Stomach (tissue), 4 donors: Measurements from ENCODE around the gene CD99L2.

ENCODE experiments used
- POLR2A ChIP-seq, 4 donors: fragments of 450-650 bp; IDR thresholded peaks; one replicate each; pipeline ENCODE4 v1.6.1; 2016; ENCODE audit warnings: antibody characterized with exemption in 4 of 4, control low read depth in 2 of 4, mild to moderate bottlenecking in 1 of 4, moderate library complexity in 1 of 4
- TF ChIP-seq, protein P1 (sequence below), 7 experiments: fragments of 450-650 bp in 4 of 7; fragments of 200-600 bp in 3 of 7; sonication (generic) in 3 of 7; IDR thresholded peaks; one replicate each; pipeline ENCODE4 v1.5.1; 2016 to 2019; ENCODE audit warnings: antibody characterized with exemption in 7 of 7, control low read depth in 2 of 7, mild to moderate bottlenecking in 1 of 7

DNA sequence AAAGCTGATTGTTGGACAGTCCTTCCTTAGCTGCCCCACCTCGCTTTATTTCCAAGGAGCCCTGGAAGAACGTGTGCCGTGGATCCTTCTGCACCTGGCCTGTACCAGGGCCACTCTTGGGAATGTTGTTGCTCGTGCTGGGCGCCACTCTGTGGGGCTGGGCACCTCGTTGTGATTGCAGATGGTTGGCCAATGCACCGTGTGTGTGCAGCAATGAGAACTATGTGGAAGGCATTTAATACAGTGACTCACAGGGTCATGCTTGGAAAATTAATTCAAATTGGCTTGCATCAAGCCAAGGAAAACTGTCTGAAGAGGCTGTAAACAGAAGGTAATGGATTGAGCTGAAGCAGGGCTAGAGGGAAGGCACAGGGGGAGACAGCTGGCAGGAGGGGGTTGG is 37.0 kb upstream of the CD99L2 start:
- no peak for TF ChIP-seq POLR2A (IDR thresholded peaks at IDR 0.05)
- TF ChIP-seq, protein P1, sequence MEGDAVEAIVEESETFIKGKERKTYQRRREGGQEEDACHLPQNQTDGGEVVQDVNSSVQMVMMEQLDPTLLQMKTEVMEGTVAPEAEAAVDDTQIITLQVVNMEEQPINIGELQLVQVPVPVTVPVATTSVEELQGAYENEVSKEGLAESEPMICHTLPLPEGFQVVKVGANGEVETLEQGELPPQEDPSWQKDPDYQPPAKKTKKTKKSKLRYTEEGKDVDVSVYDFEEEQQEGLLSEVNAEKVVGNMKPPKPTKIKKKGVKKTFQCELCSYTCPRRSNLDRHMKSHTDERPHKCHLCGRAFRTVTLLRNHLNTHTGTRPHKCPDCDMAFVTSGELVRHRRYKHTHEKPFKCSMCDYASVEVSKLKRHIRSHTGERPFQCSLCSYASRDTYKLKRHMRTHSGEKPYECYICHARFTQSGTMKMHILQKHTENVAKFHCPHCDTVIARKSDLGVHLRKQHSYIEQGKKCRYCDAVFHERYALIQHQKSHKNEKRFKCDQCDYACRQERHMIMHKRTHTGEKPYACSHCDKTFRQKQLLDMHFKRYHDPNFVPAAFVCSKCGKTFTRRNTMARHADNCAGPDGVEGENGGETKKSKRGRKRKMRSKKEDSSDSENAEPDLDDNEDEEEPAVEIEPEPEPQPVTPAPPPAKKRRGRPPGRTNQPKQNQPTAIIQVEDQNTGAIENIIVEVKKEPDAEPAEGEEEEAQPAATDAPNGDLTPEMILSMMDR (IDR thresholded peaks at IDR 0.05), result no peak
